ENCODE measurements around the gene PRRC2B. TPM values are rescaled to one million over a fixed set of nuclear protein-coding genes. Genes with fewer than 3 reads are reported as not detected.
A peak's percentile ranks its signal among the peaks of the same experiment; 100 is the strongest.
"Not testable (repeated sequence)": the region's sequence is repeated elsewhere in the genome, so short reads cannot be mapped to it uniquely, and the experiment has no call there.

PRRC2B gene
- total RNA-seq (76.8 and 118 TPM in 2 replicates), polyA plus RNA-seq (44.6 and 48.2 TPM in 2 replicates)

GRCh38 chr9:131393622-131394463 lies at the start of gene PRRC2B:
Gene PRRC2B, plus strand, starts transcription at chr9:131394086. Its CDS starts 36,059 bp downstream, at chr9:131430145.
- no peaks in the 10 kb centered on the region for H3K9me3 ChIP-seq (ENCODE audit: low read depth)
- peaks cover 31% of the 10 kb centered on the region for H3K4me1 ChIP-seq (ENCODE audit: insufficient read depth)
- H3K27me3 ChIP-seq: no peaks in the 10 kb centered on the region
- no peaks in the 10 kb centered on the region for H3K9me2 ChIP-seq (replicated peaks; ENCODE audit: insufficient read depth)
- peak within 1 kb of the TSS; percentile 98 for H2AFZ ChIP-seq
- H3K4me3 ChIP-seq: peak within 1 kb of the TSS; percentile 65
- peaks cover 41% of the 10 kb centered on the region for H4K20me1 ChIP-seq (ENCODE audit: insufficient read depth, poor library complexity, severe bottlenecking)
- peak within 1 kb of the TSS; percentile 95 for H3K4me2 ChIP-seq
- peak; percentile 95 for DNase-seq (ENCODE audit: low spot score)
- peaks cover 44% of the 10 kb centered on the region for H3K79me2 ChIP-seq
- H3K27ac ChIP-seq: peak within 1 kb of the TSS; percentile 99
- no peaks in the 10 kb centered on the region for H3K36me3 ChIP-seq (replicated peaks; ENCODE audit: insufficient read depth, low read depth)
- TF ChIP-seq EZH2phosphoT487 (IDR thresholded peaks at IDR 0.05; ENCODE audit: low read depth, severe bottlenecking, unreplicated experiment): no peak
- no peak for TF ChIP-seq EZH2 (IDR thresholded peaks at IDR 0.05; ENCODE audit: borderline replicate concordance)
- TF ChIP-seq CTCF (IDR thresholded peaks at IDR 0.05; ENCODE audit: poor library complexity): peak; percentile 64
- 0% methylated on average over 9 of the region's 114 CpGs for WGBS (ENCODE audit: low lambda C conversion rate, missing lambda C conversion rate)

GRCh38 chr9:131344931-131345535 lies 48.9 kb upstream of the PRRC2B start:
- not testable (repeated sequence) for H2AFZ ChIP-seq; H3K9me2 ChIP-seq (replicated peaks; ENCODE audit: insufficient read depth); H3K79me2 ChIP-seq; H3K4me2 ChIP-seq; H3K27ac ChIP-seq; H4K20me1 ChIP-seq (ENCODE audit: insufficient read depth, poor library complexity, severe bottlenecking); H3K36me3 ChIP-seq (replicated peaks; ENCODE audit: insufficient read depth, low read depth); H3K4me3 ChIP-seq; H3K27me3 ChIP-seq; H3K4me1 ChIP-seq (ENCODE audit: insufficient read depth); DNase-seq (ENCODE audit: low spot score); H3K9me3 ChIP-seq (ENCODE audit: low read depth)
- 72% methylated on average over 11 of the region's 11 CpGs for WGBS (ENCODE audit: low lambda C conversion rate, missing lambda C conversion rate)

GRCh38 chr9:131346559-131346958 lies 47.3 kb upstream of the PRRC2B start:
- no peaks in the 10 kb centered on the region for H3K79me2 ChIP-seq
- no peak overlapping the region for H3K4me3 ChIP-seq

More at GRCh38 chr9:131346559-131346958, 47.3 kb upstream of the PRRC2B start:
- 95% methylated on average over 6 of the region's 6 CpGs for WGBS (ENCODE audit: low lambda C conversion rate, missing lambda C conversion rate)
- Histone ChIP-seq H2AFZ (no peak overlapping the region), H3K27ac (no peak overlapping the region), H3K36me3 (replicated peaks; ENCODE audit: insufficient read depth, low read depth) (no peaks in the 10 kb centered on the region), H3K4me2 (no peak overlapping the region), H3K9me3 (ENCODE audit: low read depth) (no peaks in the 10 kb centered on the region), H3K27me3 (no peaks in the 10 kb centered on the region), H3K4me1 (ENCODE audit: insufficient read depth) (peaks cover 4% of the 10 kb centered on the region), H3K9me2 (replicated peaks; ENCODE audit: insufficient read depth) (no peaks in the 10 kb centered on the region), H4K20me1 (ENCODE audit: insufficient read depth, poor library complexity, severe bottlenecking) (no peaks in the 10 kb centered on the region)
- no peak for DNase-seq (ENCODE audit: low spot score)
- TF ChIP-seq EZH2phosphoT487 (IDR thresholded peaks at IDR 0.05; ENCODE audit: low read depth, severe bottlenecking, unreplicated experiment): no peak
- no peak for TF ChIP-seq EZH2 (IDR thresholded peaks at IDR 0.05; ENCODE audit: borderline replicate concordance)
- no peak for TF ChIP-seq CTCF (IDR thresholded peaks at IDR 0.05; ENCODE audit: poor library complexity)
